Measurements from ENCODE around the gene BRAT1.

- TF ChIP-seq, protein P1, sequence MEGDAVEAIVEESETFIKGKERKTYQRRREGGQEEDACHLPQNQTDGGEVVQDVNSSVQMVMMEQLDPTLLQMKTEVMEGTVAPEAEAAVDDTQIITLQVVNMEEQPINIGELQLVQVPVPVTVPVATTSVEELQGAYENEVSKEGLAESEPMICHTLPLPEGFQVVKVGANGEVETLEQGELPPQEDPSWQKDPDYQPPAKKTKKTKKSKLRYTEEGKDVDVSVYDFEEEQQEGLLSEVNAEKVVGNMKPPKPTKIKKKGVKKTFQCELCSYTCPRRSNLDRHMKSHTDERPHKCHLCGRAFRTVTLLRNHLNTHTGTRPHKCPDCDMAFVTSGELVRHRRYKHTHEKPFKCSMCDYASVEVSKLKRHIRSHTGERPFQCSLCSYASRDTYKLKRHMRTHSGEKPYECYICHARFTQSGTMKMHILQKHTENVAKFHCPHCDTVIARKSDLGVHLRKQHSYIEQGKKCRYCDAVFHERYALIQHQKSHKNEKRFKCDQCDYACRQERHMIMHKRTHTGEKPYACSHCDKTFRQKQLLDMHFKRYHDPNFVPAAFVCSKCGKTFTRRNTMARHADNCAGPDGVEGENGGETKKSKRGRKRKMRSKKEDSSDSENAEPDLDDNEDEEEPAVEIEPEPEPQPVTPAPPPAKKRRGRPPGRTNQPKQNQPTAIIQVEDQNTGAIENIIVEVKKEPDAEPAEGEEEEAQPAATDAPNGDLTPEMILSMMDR (IDR thresholded peaks at IDR 0.05): no peak
- TF ChIP-seq POLR2A (IDR thresholded peaks at IDR 0.05): no peak
Measured at GRCh38 chr7:2573761-2574160, 18.4 kb upstream of the BRAT1 start.
